MM.1S (cell line): ENCODE results near the gene CDC6.

Experiments
- CTCF ChIP-seq: fragments of 300-600 bp; sonication (generic); IDR thresholded peaks from 2 replicates; pipeline ENCODE4 v1.5.1; 2016; ENCODE audit warnings: antibody characterized with exemption, low read length, mixed read lengths
- EZH2 ChIP-seq: fragments of 300-600 bp; sonication (generic); optimal IDR thresholded peaks from 2 replicates; pipeline ENCODE3; 2017; ENCODE audit warnings: low read depth, mild to moderate bottlenecking, antibody characterized with exemption, low read length, mixed read lengths
- EZH2phosphoT487 ChIP-seq: fragments of 300-600 bp; sonication (generic); IDR thresholded peaks from 2 replicates; pipeline ENCODE4 v1.6.1; 2018; ENCODE audit warnings: antibody characterized with exemption, low read length

- TF ChIP-seq CTCF (no peak), EZH2 (no peak), EZH2phosphoT487 (no peak)
These were observed 8.1 kb downstream of the CDC6 start for GRCh38 chr17:40295488-40296436.
